ENCODE measurements around the gene CALML4. TPM values are rescaled to one million over a fixed set of nuclear protein-coding genes. Genes with fewer than 3 reads are reported as not detected.

CALML4 gene
- total and polyA plus RNA-seq, 4 donors: 10.4 to 21.7 (median 14.4) TPM

- ATAC-seq (ENCODE audit: insufficient read depth, low FRiP score): no peak
Observed at GRCh38 chr15:68232449-68232848, 27.3 kb upstream of the CALML4 start.

GRCh38 chr15:68231102-68231818 is 26.1 kb upstream of the CALML4 start:
- WGBS, 2 donors: 88% methylated on average over 9 of the region's 9 CpGs
- Histone ChIP-seq H3K9me3 (ENCODE audit: control insufficient read depth in 4 of 4, insufficient read depth in 3 of 4, low read length in 3 of 4) (no peaks in the 10 kb centered on the region), H3K9ac (ENCODE audit: insufficient read depth in 1 of 2, low read length in 2 of 2) (no peak overlapping the region), H3K4me3 (no peak overlapping the region), H3K36me3 (ENCODE audit: control insufficient read depth in 4 of 4, insufficient read depth in 4 of 4, low read length in 4 of 4) (no peaks in the 10 kb centered on the region), H3K27me3 (ENCODE audit: control insufficient read depth in 3 of 3, insufficient read depth in 3 of 3, low read length in 2 of 3) (no peaks in the 10 kb centered on the region), H3K4me1 (ENCODE audit: control insufficient read depth in 5 of 5, insufficient read depth in 5 of 5, low read length in 5 of 5) (peaks cover 3 to 39% (median 6%) of the 10 kb centered on the region in 5 donors), H3K27ac (ENCODE audit: low read depth in 1 of 2, low read length in 1 of 2) (no peak overlapping the region)
- no peak for TF ChIP-seq CTCF (IDR thresholded peaks at IDR 0.05; ENCODE audit: control extremely low read depth, extremely low read depth)
- ATAC-seq (ENCODE audit: insufficient read depth, low FRiP score): no peak
- peak; percentile 54 to 79 (median 66) for DNase-seq

More at GRCh38 chr15:68232449-68232848, 27.3 kb upstream of the CALML4 start:
- Histone ChIP-seq H3K9ac (ENCODE audit: insufficient read depth in 1 of 2, low read length in 2 of 2) (no peak overlapping the region), H3K9me3 (ENCODE audit: control insufficient read depth in 4 of 4, insufficient read depth in 3 of 4, low read length in 3 of 4) (no peaks in the 10 kb centered on the region), H3K4me1 (ENCODE audit: control insufficient read depth in 5 of 5, insufficient read depth in 5 of 5, low read length in 5 of 5) (peaks cover 3 to 39% (median 6%) of the 10 kb centered on the region in 5 donors), H3K4me3 (no peak overlapping the region), H3K36me3 (ENCODE audit: control insufficient read depth in 4 of 4, insufficient read depth in 4 of 4, low read length in 4 of 4) (no peaks in the 10 kb centered on the region), H3K27ac (ENCODE audit: low read depth in 1 of 2, low read length in 1 of 2) (no peak overlapping the region), H3K27me3 (ENCODE audit: control insufficient read depth in 3 of 3, insufficient read depth in 3 of 3, low read length in 2 of 3) (no peaks in the 10 kb centered on the region)
- 80 to 81% methylated on average over 6 of the region's 6 CpGs for WGBS, 2 donors
- no peak for DNase-seq
- no peak for TF ChIP-seq CTCF (IDR thresholded peaks at IDR 0.05; ENCODE audit: control extremely low read depth, extremely low read depth)

GRCh38 chr15:68230157-68231100 is 25.3 kb upstream of the CALML4 start:
- DNase-seq (peak in 2 of 3 donors; percentile 14 to 36), ATAC-seq (ENCODE audit: insufficient read depth, low FRiP score) (no peak)
- no peaks in the 10 kb centered on the region for H3K9me3 ChIP-seq (ENCODE audit: control insufficient read depth in 4 of 4, insufficient read depth in 3 of 4, low read length in 3 of 4)
- 58 to 59% methylated on average over 20 of the region's 20 CpGs for WGBS, 2 donors
- H3K36me3 ChIP-seq (ENCODE audit: control insufficient read depth in 4 of 4, insufficient read depth in 4 of 4, low read length in 4 of 4): no peaks in the 10 kb centered on the region
- H3K4me1 ChIP-seq (ENCODE audit: control insufficient read depth in 5 of 5, insufficient read depth in 5 of 5, low read length in 5 of 5): peaks cover 3 to 39% (median 6%) of the 10 kb centered on the region in 5 donors
- H3K27ac ChIP-seq (ENCODE audit: low read depth in 1 of 2, low read length in 1 of 2): peak overlapping the region in 1 of 2 donors; percentile 68
- peak overlapping the region; percentile 24 to 49 for H3K9ac ChIP-seq (ENCODE audit: insufficient read depth in 1 of 2, low read length in 2 of 2)
- no peak for TF ChIP-seq CTCF (IDR thresholded peaks at IDR 0.05; ENCODE audit: control extremely low read depth, extremely low read depth)
- peak overlapping the region; percentile 84 for H3K4me3 ChIP-seq
- H3K27me3 ChIP-seq (ENCODE audit: control insufficient read depth in 3 of 3, insufficient read depth in 3 of 3, low read length in 2 of 3): no peaks in the 10 kb centered on the region

All from lung (tissue), 12 donors.